ENCODE results near the gene IPPK.

The IPPK gene

DNA sequence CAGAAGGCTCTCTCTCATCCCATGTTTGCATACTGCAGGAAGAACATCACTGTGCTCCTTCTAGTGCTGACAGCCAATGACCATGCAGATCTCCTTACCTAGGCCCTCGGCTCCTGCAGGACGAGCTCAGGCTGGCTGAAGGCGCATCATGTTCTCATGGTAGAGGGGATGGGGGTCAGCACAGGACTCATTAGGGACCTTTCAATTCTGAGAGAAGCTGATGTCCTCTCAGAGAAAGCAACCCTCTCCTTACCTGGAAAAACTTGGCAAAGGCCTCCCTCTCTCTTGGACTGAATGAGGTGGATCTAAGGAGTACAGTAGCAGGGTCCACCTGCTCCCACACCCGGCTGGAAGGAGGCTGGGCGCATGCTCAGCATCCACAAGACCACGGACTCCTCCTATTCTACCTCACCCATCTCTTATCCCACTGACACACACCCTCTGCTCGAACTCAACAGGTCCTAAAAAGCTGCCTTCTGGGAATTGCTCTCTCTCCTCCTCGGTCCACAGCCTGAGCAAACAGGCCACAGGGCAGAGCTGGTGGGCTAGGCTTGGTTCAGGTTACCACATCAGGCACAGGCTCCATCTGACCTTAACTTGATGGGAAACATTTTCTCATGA is 2.9 kb downstream of the IPPK start:
- Mint-ChIP-seq H3K27ac (peak overlapping the region; percentile 62), H3K4me3 (no peak overlapping the region), H3K36me3 (peaks cover 35% of the 10 kb centered on the region), H3K9me3 (no peaks in the 10 kb centered on the region), H3K27me3 (no peaks in the 10 kb centered on the region), H3K4me1 (peaks cover 74% of the 10 kb centered on the region)
- no peak for ATAC-seq

DNA sequence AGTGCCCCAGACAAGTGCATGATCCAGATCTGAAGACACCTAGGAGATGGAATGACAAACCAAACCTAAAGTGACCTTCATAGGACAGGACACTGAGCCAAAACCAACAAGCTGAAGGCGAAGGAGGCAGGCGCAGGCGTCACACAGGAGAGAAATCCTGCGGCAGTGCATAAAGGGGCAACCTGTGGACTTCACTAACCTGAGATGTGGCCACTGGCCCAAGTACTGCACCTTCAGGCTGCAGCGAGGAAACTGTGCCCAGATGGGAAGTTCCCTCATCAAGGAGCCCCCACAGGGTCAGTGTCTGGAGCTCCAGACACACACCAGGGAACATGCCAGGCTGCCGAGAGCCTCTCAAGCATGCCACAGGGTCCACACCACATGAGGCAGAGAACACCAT is 3.7 kb downstream of the IPPK start:
- peaks cover 43% of the 10 kb centered on the region for H3K36me3 Mint-ChIP-seq
- H3K27ac Mint-ChIP-seq: peak overlapping the region; percentile 81
- H3K27me3 Mint-ChIP-seq: no peaks in the 10 kb centered on the region
- H3K9me3 Mint-ChIP-seq: no peaks in the 10 kb centered on the region
- H3K4me1 Mint-ChIP-seq: peaks cover 75% of the 10 kb centered on the region
- H3K4me3 Mint-ChIP-seq: peak overlapping the region; percentile 21
- no peak for ATAC-seq

DNA sequence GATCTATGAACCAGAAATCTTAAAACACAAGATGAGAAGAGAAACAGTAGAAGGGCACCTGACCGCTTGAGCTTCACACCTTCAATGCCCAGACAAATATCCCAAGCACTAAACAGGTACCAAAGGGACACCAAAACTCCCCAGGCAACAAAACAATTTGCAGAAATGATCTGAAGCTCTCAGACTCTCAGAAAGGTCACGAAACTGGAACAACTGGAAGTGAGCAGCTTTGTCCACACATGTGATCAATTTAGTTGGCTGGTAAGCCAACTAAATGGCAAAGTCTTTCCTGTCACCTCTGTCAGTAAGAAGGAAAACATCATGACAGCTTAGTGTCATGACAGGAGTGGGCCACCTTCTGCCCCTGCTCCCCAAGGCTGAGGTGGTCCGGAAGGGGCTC is 4.1 kb downstream of the IPPK start:
- H3K4me1 Mint-ChIP-seq: peaks cover 76% of the 10 kb centered on the region
- H3K36me3 Mint-ChIP-seq: peaks cover 43% of the 10 kb centered on the region
- H3K27me3 Mint-ChIP-seq: no peaks in the 10 kb centered on the region
- ATAC-seq: no peak
- H3K9me3 Mint-ChIP-seq: no peaks in the 10 kb centered on the region
- H3K4me3 Mint-ChIP-seq: peak overlapping the region; percentile 21
- H3K27ac Mint-ChIP-seq: peak overlapping the region; percentile 81

DNA sequence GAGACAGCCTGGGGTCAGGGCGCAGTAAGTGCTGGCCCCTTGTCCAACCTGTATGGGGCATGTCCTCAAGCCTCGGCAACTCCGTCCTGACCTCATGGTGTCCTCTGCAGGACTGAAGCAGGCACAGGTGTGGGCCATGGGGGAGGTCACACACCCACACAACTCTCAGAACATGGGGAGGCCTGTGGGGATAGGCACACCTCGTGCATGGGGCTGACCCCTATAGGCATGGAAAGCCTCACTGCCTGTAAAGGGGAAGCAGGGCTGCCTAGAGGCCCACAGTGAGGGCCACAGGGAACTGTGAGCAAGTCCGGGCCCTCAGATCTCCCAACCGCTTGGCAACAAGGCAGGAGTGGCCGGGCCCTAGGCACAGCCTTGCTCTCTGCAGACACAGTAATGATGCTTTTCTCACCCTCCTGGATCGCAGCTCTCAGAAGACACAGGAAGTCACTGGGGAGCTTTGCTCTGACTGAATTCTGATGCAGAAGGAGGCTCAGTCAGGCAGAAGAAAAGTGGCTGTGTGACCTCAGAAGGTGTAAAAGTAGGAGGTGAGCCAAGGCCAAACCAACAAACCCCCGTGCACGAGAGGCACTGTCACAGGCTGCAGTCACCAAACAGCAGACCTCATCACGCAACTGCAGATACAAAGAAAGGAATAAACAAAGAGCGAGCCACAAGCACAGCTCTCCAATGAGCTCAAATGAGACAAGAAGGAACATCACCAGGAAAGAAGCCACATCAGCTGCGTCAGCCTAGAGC is 5.4 kb downstream of the IPPK start:
- Mint-ChIP-seq H3K4me1 (peaks cover 76% of the 10 kb centered on the region), H3K27ac (peak overlapping the region; percentile 51), H3K27me3 (no peaks in the 10 kb centered on the region), H3K36me3 (peaks cover 43% of the 10 kb centered on the region), H3K9me3 (no peaks in the 10 kb centered on the region), H3K4me3 (peak overlapping the region; percentile 45)
- ATAC-seq: peak; percentile 59

DNA sequence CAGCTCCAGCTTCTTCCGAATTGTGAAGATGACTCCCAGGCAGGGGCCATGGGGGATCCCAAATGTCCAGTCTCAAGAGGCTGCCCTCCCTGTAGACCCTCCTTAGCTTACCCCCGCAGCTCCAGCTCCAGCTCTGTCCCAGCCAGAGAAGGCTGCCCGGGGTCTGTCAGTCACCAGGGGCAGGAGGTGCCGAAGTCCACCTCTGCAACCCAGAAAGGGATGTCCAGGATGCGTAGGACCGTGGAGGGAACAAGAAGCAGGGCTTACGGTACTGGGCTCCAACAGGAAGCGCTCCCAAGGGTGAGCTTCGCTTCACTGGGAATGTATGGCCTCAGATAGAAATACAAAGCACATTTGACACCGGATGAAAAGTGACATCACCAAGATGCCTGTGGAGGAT is 6.0 kb downstream of the IPPK start:
- peak overlapping the region; percentile 35 for H3K27ac Mint-ChIP-seq
- peaks cover 70% of the 10 kb centered on the region for H3K4me1 Mint-ChIP-seq
- H3K9me3 Mint-ChIP-seq: no peaks in the 10 kb centered on the region
- ATAC-seq: no peak
- peaks cover 43% of the 10 kb centered on the region for H3K36me3 Mint-ChIP-seq
- no peaks in the 10 kb centered on the region for H3K27me3 Mint-ChIP-seq
- H3K4me3 Mint-ChIP-seq: no peak overlapping the region

DNA sequence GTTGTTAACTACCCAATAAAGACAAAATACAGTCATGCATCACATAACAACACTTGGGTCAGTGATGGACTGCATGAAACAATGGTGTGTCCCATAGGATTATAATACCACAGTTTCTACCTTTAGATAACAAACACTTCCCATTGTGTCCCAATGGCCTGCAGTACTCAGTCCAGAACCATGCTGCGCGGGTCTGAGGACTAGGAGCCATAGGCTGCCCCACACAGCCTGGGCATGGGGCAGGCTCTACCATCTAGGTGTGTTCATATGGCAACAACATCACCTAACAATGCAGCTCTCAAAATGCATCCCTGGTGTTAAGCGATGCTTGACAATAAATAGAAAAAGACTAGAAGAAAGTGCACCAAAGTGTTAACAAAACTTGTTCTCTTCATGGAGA is 6.8 kb downstream of the IPPK start:
- H3K36me3 Mint-ChIP-seq: peaks cover 46% of the 10 kb centered on the region
- no peaks in the 10 kb centered on the region for H3K27me3 Mint-ChIP-seq
- peak overlapping the region; percentile 35 for H3K27ac Mint-ChIP-seq
- no peaks in the 10 kb centered on the region for H3K9me3 Mint-ChIP-seq
- no peak for ATAC-seq
- no peak overlapping the region for H3K4me3 Mint-ChIP-seq
- H3K4me1 Mint-ChIP-seq: peaks cover 62% of the 10 kb centered on the region

DNA sequence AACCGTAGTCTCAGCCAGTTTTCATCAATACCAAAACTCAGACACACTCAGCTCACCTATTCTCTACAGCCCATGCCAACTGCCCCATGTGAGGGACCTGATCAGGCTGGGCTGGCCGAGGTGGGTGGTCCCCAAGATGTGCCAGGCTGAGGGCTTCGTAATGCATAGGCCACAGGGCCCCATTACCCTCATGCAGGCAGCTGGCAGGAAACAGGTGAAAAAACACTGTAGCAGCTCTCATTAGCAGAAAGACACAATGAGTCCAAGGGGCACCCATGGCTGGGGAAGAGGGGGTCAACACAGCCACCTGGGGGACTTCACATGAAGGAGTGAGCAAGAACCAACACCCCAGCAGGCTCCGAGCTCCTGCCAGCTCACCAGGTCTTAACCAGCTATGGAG is 8.2 kb downstream of the IPPK start:
- Mint-ChIP-seq H3K9me3 (no peaks in the 10 kb centered on the region), H3K4me3 (no peak overlapping the region), H3K36me3 (peaks cover 47% of the 10 kb centered on the region), H3K27ac (no peak overlapping the region), H3K4me1 (peaks cover 48% of the 10 kb centered on the region), H3K27me3 (no peaks in the 10 kb centered on the region)
- ATAC-seq: no peak

DNA sequence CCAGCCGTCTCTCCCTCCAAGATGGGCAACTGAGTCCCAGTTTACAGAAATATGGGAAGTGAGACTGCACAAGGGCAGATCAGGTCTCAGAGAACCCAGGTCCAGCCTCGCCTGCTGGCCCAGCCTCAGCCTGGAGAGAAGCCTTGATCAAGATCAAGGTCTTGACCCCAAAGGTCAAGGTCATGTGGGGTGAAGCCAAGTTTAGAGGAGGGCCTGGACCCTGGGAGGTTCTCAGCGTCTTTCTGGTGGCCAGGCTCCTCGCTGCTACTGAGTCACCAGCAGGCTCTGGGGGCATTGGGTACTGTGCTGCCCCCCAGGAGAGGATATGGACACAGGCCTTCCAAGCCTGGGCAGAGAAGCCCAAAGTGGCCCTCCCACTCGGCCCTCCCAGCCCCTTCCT is 8.8 kb downstream of the IPPK start:
- H3K27ac Mint-ChIP-seq: no peak overlapping the region
- peaks cover 51% of the 10 kb centered on the region for H3K36me3 Mint-ChIP-seq
- no peaks in the 10 kb centered on the region for H3K9me3 Mint-ChIP-seq
- H3K4me1 Mint-ChIP-seq: peaks cover 42% of the 10 kb centered on the region
- ATAC-seq: no peak
- H3K27me3 Mint-ChIP-seq: no peaks in the 10 kb centered on the region
- H3K4me3 Mint-ChIP-seq: no peak overlapping the region

DNA sequence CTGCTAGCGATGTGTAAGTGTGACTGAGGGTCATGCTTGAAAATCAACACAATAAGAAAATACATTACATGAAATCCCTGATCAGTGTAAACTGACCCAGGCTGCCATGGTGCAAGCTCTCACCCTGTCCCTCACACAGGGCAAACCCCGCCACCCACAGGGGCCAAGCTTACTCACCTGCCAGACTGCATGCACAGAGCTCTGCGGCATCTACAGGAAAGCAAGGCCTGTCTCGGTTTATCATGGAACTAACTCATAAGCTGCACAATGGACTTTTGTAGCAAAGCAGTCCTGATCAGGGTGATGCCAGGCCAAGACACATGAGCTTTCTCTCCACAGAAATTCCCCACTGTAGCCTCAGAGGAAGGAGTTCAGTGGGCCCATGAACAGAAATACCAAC is 9.7 kb downstream of the IPPK start:
- Mint-ChIP-seq H3K4me3 (no peak overlapping the region), H3K27me3 (no peaks in the 10 kb centered on the region), H3K27ac (no peak overlapping the region), H3K4me1 (peaks cover 40% of the 10 kb centered on the region), H3K36me3 (peaks cover 54% of the 10 kb centered on the region), H3K9me3 (no peaks in the 10 kb centered on the region)
- ATAC-seq: no peak

DNA sequence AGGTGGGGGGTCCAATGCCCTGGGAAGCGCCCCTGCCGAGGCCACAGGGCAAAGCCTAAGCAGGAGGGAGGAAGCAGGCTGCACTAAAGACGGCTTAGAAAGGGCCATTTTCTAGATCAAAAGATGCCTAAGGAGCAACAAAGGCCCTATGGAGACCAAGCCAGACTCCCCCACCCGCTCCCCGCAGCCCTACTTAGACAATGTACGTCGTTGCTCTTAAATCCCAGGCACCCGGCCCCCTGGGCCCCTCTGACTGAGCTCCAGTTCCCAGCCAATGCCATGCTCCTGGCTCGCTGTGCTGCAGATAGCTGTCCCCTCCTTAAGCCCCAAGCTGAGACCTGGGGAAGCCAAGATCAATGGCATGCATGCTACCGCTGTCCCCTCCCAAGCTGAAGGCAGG is 10.3 kb downstream of the IPPK start:
- ATAC-seq: no peak
- Mint-ChIP-seq H3K27me3 (no peaks in the 10 kb centered on the region), H3K9me3 (no peaks in the 10 kb centered on the region), H3K27ac (no peak overlapping the region), H3K36me3 (peaks cover 55% of the 10 kb centered on the region), H3K4me3 (no peak overlapping the region), H3K4me1 (peaks cover 40% of the 10 kb centered on the region)

DNA sequence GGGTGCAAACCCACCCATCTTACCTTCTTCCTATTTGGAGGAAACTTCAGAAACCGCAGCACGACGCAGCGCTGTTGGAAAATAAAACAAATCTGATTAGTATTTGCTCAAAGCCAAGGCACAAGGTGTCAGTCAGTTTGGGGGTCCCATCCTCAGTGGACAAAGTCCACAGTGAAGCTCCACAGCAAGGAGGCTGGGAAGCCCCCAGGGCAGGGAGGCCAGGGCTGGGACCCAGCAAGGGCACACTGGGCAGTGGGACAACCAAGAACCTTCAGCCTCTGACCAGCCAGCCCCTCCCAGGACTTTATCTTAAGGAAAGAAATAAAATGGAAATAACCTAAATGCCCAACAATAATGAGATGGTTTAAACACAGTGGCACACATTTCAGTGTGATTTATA is 11.3 kb downstream of the IPPK start:
- Mint-ChIP-seq H3K27ac (no peak overlapping the region), H3K4me3 (no peak overlapping the region), H3K9me3 (no peaks in the 10 kb centered on the region), H3K27me3 (no peaks in the 10 kb centered on the region), H3K4me1 (peaks cover 30% of the 10 kb centered on the region), H3K36me3 (peaks cover 60% of the 10 kb centered on the region)
- no peak for ATAC-seq

DNA sequence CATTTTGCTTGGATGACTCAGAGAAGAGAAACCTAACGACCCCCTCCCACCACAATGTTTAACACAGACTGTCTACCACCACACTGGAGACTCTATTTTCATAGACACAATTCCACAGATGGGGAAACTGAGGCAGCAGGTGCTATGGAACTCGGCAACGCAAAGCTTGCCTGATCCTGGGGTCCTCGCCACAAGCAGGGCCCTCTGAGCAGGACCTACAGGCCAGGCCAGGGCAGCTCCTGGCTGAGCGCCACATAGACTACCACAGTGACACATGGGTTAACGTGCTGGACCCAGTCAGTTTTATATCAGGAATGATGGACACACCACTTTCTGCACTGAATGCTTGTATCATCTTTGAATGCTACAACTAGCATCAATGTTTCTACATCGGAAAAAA is 11.8 kb downstream of the IPPK start:
- H3K4me3 Mint-ChIP-seq: no peak overlapping the region
- peaks cover 60% of the 10 kb centered on the region for H3K36me3 Mint-ChIP-seq
- H3K27ac Mint-ChIP-seq: no peak overlapping the region
- H3K27me3 Mint-ChIP-seq: no peaks in the 10 kb centered on the region
- H3K9me3 Mint-ChIP-seq: no peaks in the 10 kb centered on the region
- peaks cover 26% of the 10 kb centered on the region for H3K4me1 Mint-ChIP-seq
- no peak for ATAC-seq

DNA sequence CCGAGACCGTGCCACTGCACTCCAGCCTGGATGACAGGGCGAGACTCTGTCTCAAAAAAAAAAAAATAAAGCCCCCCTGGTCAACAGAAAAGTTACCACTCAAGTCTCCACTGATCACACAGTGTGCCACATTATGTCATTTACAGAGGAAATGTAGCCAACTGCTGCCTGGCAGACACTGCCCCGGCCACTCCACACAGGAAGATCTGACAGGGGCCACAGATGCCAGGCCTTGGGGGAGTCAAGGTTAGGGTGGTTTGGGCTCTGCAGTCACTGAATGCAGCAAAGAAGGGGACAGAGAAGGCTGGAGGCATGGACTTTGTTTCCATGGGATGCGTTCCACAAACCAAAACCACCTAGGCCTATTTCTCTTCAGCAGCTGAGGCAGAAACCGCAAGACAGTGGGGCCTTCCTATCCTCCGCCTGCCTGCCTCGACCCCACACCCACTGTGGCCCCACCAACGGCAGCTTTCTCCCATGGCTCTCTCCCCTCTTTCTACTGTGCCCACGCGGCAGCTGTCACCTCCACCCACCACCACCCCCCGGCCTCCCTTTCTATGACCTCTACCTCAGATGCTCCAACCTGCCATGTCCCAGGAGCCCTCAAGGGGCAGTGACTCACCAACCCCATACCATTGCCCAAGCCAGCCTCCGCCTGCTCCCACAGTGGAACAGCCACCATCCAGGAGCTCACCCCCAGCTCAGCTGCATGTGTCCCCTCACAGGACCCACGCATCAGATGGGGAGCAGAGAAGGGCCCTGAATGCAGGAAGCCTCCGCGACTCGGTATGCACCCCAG is 12.4 kb downstream of the IPPK start:
- Mint-ChIP-seq H3K4me1 (peaks cover 23% of the 10 kb centered on the region), H3K9me3 (no peaks in the 10 kb centered on the region), H3K27ac (no peak overlapping the region), H3K27me3 (no peaks in the 10 kb centered on the region), H3K4me3 (no peak overlapping the region), H3K36me3 (peaks cover 63% of the 10 kb centered on the region)
- no peak for ATAC-seq

DNA sequence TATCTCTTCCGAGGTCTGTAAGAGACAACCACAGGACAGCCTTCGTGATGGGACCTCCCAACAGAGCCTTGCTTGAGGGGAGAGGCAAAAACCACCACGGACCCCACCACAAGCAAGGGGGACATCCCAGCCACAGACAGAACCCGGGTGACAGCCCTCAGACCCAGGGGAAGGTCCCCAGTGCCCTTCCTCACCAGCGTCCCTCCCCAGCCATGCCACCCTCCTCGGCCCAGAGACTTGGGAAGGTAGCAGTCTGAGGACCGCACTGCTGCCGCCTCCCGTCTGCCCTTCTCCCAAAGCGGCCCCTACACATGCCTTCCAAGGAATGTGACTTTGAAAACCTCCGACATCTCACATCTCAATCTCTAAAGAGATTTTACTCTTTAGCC is 13.4 kb downstream of the IPPK start:
- Mint-ChIP-seq H3K27ac (no peak overlapping the region), H3K4me3 (no peak overlapping the region), H3K36me3 (peaks cover 61% of the 10 kb centered on the region), H3K27me3 (no peaks in the 10 kb centered on the region), H3K9me3 (no peaks in the 10 kb centered on the region), H3K4me1 (peaks cover 15% of the 10 kb centered on the region)
- no peak for ATAC-seq

DNA sequence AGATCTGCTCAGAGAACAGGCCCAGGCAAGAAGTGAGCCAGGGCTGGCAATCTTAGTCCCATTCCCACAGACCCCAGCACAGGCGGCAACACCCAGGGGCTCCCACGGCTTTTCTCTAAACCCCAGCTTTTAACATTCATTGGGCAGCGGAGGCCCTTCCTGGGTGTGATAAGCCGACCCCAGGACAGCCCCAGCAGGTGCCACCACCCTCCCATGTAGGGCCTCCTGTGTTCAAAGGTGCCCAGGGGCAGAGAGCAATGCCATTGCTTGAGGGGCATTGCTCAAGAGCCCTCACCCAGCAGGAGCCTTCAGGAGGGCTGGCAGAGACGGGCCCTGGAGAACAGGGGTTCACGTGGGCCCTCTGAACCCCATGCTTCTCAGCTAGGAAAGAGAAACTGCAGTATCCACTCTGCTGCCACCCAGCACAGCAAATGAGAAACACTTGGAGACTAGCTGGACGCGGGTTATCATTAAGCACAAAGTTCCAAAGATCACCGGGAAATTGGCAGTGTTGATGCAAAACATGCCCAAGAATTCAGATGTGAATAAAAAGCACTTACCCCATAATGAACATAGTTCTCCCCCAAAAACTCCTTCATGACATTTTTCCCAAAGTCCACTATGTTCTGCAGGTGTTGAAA is 13.9 kb downstream of the IPPK start:
- ATAC-seq: no peak
- Mint-ChIP-seq H3K36me3 (peaks cover 64% of the 10 kb centered on the region), H3K9me3 (no peaks in the 10 kb centered on the region), H3K27me3 (no peaks in the 10 kb centered on the region), H3K4me1 (peaks cover 12% of the 10 kb centered on the region), H3K4me3 (no peak overlapping the region), H3K27ac (no peak overlapping the region)
